Brain microvascular endothelial cell (primary cell): ENCODE measurements around the gene TUBA4A.

Source experiments
- DNase-seq: peaks from one replicate; pipeline ENCODE4 v3.0.0-alpha.2; 2020
- H3K27ac ChIP-seq: fragments of 250-450 bp; sonication (Bioruptor Pico); 2 replicates; pipeline ENCODE4 v1.5.1; 2020; ENCODE audit warnings: mild to moderate bottlenecking, moderate library complexity
- H3K27me3 ChIP-seq: fragments of 250-450 bp; sonication (Bioruptor Pico); replicated peaks from 2 replicates; pipeline ENCODE4 v1.5.1; 2020; ENCODE audit warnings: mild to moderate bottlenecking
- H3K36me3 ChIP-seq: fragments of 250-450 bp; sonication (Bioruptor Pico); replicated peaks from 2 replicates; pipeline ENCODE4 v1.5.1; 2020; ENCODE audit warnings: mild to moderate bottlenecking
- H3K4me3 ChIP-seq: 2 replicates; pipeline ENCODE4 v1.5.1; 2011; ENCODE audit warnings: low read depth, mild to moderate bottlenecking, control low read depth, low read length, moderate library complexity
- in situ Hi-C: cut with HindIII; loops from 2 replicates; pipeline ENCODE4 v1.10.0; 2017; ENCODE audit warnings: low sequenced_read_pairs, low pct_ligation_motif_present
- TF ChIP-seq, protein P1 (sequence below): IDR thresholded peaks from 2 replicates; pipeline ENCODE4 v1.5.1; 2011; ENCODE audit warnings: low read depth, mild to moderate bottlenecking, moderate library complexity, low read length, control low read depth, inconsistent platforms; ENCODE audit errors: missing control alignments

TUBA4A gene

DNA sequence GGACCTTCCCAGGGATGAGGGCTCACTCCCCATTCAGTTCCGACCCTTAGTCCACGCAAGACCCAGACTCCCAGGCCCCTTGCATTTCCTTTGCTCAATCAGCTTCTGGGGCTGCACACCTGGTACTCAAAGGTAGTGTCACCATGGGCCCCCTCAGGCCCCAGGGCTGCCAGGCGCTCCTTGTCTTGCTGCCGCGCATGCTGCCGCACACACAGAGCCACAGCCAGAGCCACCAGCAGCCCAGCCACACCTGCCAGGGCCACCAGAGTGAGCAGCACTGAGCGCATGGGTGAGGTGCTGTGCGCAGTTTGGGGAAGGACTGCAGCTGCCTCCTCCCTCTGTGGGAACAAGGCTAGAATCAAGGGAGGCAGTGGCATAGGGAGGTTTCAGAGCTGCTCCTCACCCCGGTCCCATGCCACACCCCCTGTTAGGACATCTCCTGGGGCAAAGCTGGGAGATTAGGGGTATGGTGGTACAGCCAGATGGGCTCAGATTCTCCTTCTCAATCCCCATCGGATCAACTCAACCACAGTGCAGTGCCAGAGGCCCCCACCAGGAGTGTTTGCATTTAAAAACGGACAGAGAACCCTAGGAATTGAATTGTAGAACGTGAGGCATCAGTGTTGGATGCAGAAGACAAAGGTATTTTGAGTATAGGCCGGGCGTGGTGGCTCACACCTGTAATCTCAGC is 44.2 kb upstream of the TUBA4A start:
- Histone ChIP-seq H3K36me3 (no peaks in the 10 kb centered on the region), H3K4me3 (no peak overlapping the region), H3K27me3 (peaks cover 28% of the 10 kb centered on the region), H3K27ac (no peak overlapping the region)
- DNase-seq = no peak
- in situ Hi-C loops = no loop called here
- TF ChIP-seq, protein P1, sequence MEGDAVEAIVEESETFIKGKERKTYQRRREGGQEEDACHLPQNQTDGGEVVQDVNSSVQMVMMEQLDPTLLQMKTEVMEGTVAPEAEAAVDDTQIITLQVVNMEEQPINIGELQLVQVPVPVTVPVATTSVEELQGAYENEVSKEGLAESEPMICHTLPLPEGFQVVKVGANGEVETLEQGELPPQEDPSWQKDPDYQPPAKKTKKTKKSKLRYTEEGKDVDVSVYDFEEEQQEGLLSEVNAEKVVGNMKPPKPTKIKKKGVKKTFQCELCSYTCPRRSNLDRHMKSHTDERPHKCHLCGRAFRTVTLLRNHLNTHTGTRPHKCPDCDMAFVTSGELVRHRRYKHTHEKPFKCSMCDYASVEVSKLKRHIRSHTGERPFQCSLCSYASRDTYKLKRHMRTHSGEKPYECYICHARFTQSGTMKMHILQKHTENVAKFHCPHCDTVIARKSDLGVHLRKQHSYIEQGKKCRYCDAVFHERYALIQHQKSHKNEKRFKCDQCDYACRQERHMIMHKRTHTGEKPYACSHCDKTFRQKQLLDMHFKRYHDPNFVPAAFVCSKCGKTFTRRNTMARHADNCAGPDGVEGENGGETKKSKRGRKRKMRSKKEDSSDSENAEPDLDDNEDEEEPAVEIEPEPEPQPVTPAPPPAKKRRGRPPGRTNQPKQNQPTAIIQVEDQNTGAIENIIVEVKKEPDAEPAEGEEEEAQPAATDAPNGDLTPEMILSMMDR = peak; percentile 53

DNA sequence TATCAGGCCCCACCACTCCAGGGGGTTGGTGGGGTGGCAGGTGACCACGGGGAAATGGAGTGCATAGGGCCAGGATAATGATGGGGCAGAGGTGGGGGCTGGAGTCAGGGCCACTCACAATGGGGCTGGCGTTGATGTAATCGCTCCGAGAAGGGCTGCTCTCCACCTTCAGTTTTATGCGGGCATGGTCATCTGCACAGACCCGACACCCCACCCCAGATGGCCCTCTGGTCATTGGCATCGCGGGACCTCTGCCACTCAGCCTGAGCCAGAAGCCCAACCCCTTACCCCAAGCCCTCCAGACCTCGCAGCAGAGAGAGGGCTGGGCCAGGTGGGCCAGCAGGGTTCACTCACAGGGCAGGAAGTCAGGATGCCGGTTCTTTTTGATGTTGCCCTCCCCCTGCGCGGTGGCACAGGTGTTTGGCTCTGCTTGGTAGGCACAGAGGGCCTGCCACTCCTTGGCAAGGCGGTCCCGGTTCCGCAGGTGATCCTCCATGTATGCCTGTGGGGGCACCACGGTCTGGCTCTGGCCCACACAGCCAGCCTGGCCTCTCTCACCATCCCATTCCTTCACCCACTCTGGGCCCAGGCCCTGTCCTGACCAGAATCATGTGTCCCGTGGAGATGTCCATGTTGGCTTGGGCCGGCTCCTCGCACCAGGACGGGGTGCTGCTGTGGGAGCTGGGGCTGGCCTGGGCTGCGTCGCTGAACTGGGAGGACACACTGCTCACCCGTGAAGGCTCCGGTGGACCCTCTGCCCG is 43.1 kb upstream of the TUBA4A start:
- no peak overlapping the region for H3K27ac ChIP-seq
- in situ Hi-C loops = no loop called here
- H3K27me3 ChIP-seq = peaks cover 18% of the 10 kb centered on the region
- TF ChIP-seq, protein P1 = no peak
- H3K4me3 ChIP-seq = no peak overlapping the region
- H3K36me3 ChIP-seq = no peaks in the 10 kb centered on the region
- DNase-seq = no peak

DNA sequence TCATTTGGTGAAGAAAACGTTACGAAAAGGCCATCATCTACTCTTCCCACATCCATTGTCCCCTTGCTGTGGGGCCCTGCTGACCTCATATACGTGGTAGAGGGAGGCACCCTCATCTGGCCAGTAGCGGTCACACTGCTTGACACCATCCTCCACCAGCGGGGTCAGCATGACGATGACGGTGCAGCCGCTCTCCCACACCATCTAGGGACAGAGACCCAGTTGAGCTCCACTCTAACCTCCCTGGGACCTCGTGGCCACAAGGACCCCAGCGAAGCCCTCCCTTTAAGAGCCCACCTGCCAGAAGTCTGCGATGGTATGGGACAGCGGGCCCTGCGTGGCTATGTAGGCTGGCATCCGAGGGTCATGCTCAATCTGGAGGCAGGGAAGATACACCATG is 42.4 kb upstream of the TUBA4A start:
- peaks cover 11% of the 10 kb centered on the region for H3K27me3 ChIP-seq
- TF ChIP-seq, protein P1 = no peak
- in situ Hi-C loops = no loop called here
- no peak for DNase-seq
- H3K27ac ChIP-seq = no peak overlapping the region
- no peak overlapping the region for H3K4me3 ChIP-seq
- no peaks in the 10 kb centered on the region for H3K36me3 ChIP-seq

DNA sequence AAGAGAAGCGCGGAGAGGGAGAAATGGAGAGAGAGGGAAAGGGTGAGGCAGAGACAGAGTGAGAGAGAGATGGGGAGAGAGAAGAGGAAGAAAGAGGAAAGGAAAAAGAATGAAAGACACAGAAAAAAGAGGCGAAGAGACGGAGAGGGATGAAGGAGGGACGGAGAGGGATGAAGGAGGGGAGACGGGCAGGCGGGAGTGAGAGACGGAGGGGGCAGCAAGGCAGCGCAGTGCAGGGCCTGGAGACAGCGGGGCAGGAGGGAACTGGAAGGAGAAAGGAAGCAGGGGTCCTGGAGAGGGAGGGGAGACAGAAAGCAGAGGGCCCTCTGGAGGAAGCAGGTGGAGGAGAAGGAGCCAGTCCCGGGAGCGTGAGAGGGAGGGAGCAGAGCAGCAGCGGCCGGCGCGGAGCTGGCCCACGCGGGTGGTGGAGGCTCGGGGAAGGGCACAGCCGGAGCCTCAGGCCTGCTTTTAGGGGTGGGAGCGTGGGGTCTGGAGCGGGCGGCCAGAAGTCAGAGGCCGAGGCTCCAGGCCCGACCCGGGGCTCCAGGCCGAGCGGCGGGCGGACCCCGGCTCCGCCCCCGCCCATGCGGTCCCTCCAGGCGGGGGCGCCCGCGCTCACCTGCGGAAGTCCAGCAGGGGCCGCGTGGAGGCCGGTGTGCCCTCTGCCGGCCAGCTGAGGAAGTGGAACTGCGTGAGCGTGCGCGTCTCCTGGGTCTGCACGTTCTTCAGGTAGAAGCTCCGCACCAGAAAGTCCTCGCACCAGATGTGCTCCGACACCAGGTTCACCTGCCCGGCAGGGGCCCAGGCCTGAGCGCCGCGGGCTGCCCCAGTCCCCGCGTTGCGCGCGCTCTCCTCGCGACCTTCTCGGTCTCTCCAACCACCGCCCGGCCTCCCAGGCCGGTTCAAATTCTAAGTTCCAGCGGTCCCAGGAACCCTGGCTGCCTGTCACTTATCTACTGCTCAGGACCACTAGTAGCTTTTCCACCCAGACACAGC is 40.9 kb upstream of the TUBA4A start:
- DNase-seq = peak; percentile 60
- H3K4me3 ChIP-seq = peak overlapping the region; percentile 57
- in situ Hi-C loops = no loop called here
- TF ChIP-seq, protein P1 = peak; percentile 82
- H3K27me3 ChIP-seq = no peaks in the 10 kb centered on the region
- H3K36me3 ChIP-seq = no peaks in the 10 kb centered on the region
- no peak overlapping the region for H3K27ac ChIP-seq

DNA sequence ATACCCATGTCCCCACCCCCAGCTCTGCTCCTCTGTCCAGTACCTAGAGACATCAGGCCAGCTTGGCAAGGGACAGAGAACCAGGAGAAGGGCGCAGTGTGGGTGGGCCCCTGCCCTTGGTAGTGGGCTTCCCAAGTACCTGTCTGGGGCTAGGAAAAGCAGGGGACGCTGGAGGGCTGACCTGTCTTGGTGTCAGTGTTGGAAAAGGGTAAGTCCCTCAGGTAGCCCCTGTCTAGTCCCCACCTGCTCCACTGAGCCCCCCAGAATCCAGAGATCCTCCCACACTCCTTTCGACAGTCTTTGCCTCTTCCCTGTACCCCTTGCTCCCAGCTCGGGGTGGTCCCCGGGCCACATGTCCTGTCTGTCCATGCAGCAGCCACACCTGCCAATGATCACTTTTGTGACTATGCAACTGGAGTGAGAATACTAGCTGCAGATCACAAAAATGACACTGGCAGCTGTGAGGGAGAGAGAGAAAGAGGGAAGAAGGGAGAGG is 40.1 kb upstream of the TUBA4A start:
- TF ChIP-seq, protein P1 = no peak
- H3K4me3 ChIP-seq = no peak overlapping the region
- no peaks in the 10 kb centered on the region for H3K27me3 ChIP-seq
- H3K36me3 ChIP-seq = no peaks in the 10 kb centered on the region
- in situ Hi-C loops = no loop called here
- no peak for DNase-seq
- no peak overlapping the region for H3K27ac ChIP-seq
